ENCODE data around the gene FCAR. TPM values are rescaled to one million over a fixed set of nuclear protein-coding genes. Genes with fewer than 3 reads are reported as not detected.

Gene FCAR
- not detected in 2 replicates for total RNA-seq

GRCh38 chr19:54873990-54874389 lies at the start of gene FCAR:
FCAR (plus strand) TSS chr19:54874235; CDS start chr19:54874290, 55 bp downstream.

GRCh38 chr19:54832496-54832895 lies 41.5 kb upstream of the FCAR start, which contains the start of gene KIR2DS4:
KIR2DS4 (plus strand) TSS chr19:54832676.

GRCh38 chr19:54850061-54850640 lies 23.9 kb upstream of the FCAR start, which contains the start of gene KIR3DL2:
KIR3DL2 (plus strand) TSS chr19:54850443; CDS start chr19:54850476, 33 bp downstream.

GRCh38 chr19:54905803-54906511 lies 31.9 kb downstream of the FCAR start, which contains the start of gene NCR1:
NCR1 (plus strand) TSS chr19:54906148; CDS start chr19:54906188, 40 bp downstream.

Small RNAs within 50 kb of the gene (small RNA-seq; reads per million reads assigned to genes)
- 0.52 reads per million, percentile 29 among the genes with 10 or more reads in this experiment for gene RNU6-222P

Other genes with a start within 250 kb of the FCAR start
- not detected in 2 replicates for gene LILRB1, start 243.8 kb upstream of the FCAR start, total RNA-seq
- gene LILRB4, start 211.2 kb upstream of the FCAR start, total RNA-seq: not detected in 2 replicates
- gene KIR3DL3, start 149.8 kb upstream of the FCAR start, total RNA-seq: not detected in 2 replicates
- not detected in 2 replicates for gene KIR2DL3, start 135.7 kb upstream of the FCAR start, total RNA-seq
- gene KIR2DL1, start 104.4 kb upstream of the FCAR start, total RNA-seq: not detected in 2 replicates
- gene KIR2DL4, start 70.6 kb upstream of the FCAR start, total RNA-seq: not detected in 2 replicates
- not detected in 2 replicates for gene KIR3DL1, start 57.8 kb upstream of the FCAR start, total RNA-seq
- not detected in 2 replicates for gene KIR2DS4, start 41.6 kb upstream of the FCAR start, total RNA-seq
- gene KIR3DL2, start 23.8 kb upstream of the FCAR start, total RNA-seq: under 0.01 TPM in 1 of 2 replicates, not detected in the other
- gene NCR1, start 31.9 kb downstream of the FCAR start, total RNA-seq: not detected in 2 replicates
- gene NLRP7, start 73.3 kb downstream of the FCAR start, total RNA-seq: 0.33 TPM in 1 of 2 replicates, not detected in the other
- 21.2 and 23.0 TPM in 2 replicates for gene NLRP2, start 92.1 kb downstream of the FCAR start, total RNA-seq
- 0.39 and 1.8 TPM in 2 replicates for gene GP6, start 164.0 kb downstream of the FCAR start, total RNA-seq
- gene RDH13, start 188.9 kb downstream of the FCAR start, total RNA-seq: 23.2 and 55.0 TPM in 2 replicates
- 45.9 and 64.6 TPM in 2 replicates for gene EPS8L1, start 201.6 kb downstream of the FCAR start, total RNA-seq
- gene PPP1R12C, start 243.4 kb downstream of the FCAR start, total RNA-seq: 53.4 and 55.2 TPM in 2 replicates